IMR-90 (cell line): ENCODE data around the gene MYCT1. TPM values are rescaled to one million over a fixed set of nuclear protein-coding genes. Genes with fewer than 3 reads are reported as not detected.

Source experiments
- ATAC-seq: fragments of 200-7000 bp; cut with Tn5 transposase; 2 replicates; pipeline ENCODE4 v1.9.1; 2020; ENCODE audit warnings: low read depth, mild to moderate bottlenecking, moderate library complexity
- BruUV-seq: library from RNA; stranded (reverse); fragments of 400-500 nt; replicated peaks from 2 replicates; lab custom pipeline; 2021; lab: Mats Ljungman, UMichigan
- CTCF ChIA-PET: fragments of 300-600 bp; formaldehyde crosslinking; extraction: SDS; loops from one replicate; lab custom pipeline; 2021; ENCODE audit warnings: antibody characterized with exemption; lab: Yijun Ruan, JAX
- POLR2A ChIA-PET: fragments of 300-600 bp; sonication (Branson Sonifier 250); formaldehyde crosslinking; loops from one replicate; lab custom pipeline; 2022; ENCODE audit warnings: antibody characterized with exemption; ENCODE audit not compliant: unreplicated experiment; lab: Charles Lee
- DNase-seq: peaks from one replicate; pipeline ENCODE4 v3.0.0; 2013
- H2AFZ ChIP-seq: replicated peaks from 2 replicates; pipeline ENCODE3; 2013; ENCODE audit warnings: low read length, mild to moderate bottlenecking; ENCODE audit not compliant: poor library complexity
- H2AK5ac ChIP-seq: 2 replicates; pipeline ENCODE4 v1.6.1; 2013; ENCODE audit warnings: low read depth, low read length, inconsistent platforms
- H2AK9ac ChIP-seq: replicated peaks from 2 replicates; pipeline ENCODE3; 2013; ENCODE audit warnings: mild to moderate bottlenecking, low read depth, low read length, moderate library complexity; ENCODE audit not compliant: poor library complexity
- H2BK120ac ChIP-seq: 2 replicates; pipeline ENCODE4 v1.6.1; 2013; ENCODE audit warnings: low read depth, low read length, inconsistent platforms
- H2BK15ac ChIP-seq: 3 replicates; pipeline ENCODE4 v1.6.1; 2013; ENCODE audit warnings: low read depth, low read length, inconsistent platforms
- H2BK20ac ChIP-seq: 2 replicates; pipeline ENCODE4 v1.6.1; 2013; ENCODE audit warnings: low read depth, mild to moderate bottlenecking, inconsistent platforms, low read length, moderate library complexity
- H2BK5ac ChIP-seq: 2 replicates; pipeline ENCODE4 v1.6.1; 2013; ENCODE audit warnings: mild to moderate bottlenecking, low read depth, low read length, inconsistent platforms; ENCODE audit not compliant: poor library complexity, severe bottlenecking
- H3K14ac ChIP-seq: replicated peaks from 2 replicates; pipeline ENCODE4 v1.6.1; 2013; ENCODE audit warnings: low read depth, low read length, inconsistent platforms
- H3K18ac ChIP-seq: 2 replicates; pipeline ENCODE4 v1.6.1; 2013; ENCODE audit warnings: low read depth, low read length, control low read depth
- H3K23ac ChIP-seq: 2 replicates; pipeline ENCODE4 v1.6.1; 2013; ENCODE audit warnings: low read depth, low read length, inconsistent platforms
- H3K27ac ChIP-seq: 2 replicates; pipeline ENCODE4 v1.5.1; 2013; ENCODE audit warnings: mild to moderate bottlenecking, control low read depth, low read length; ENCODE audit not compliant: insufficient read depth
- H3K27me3 ChIP-seq: 2 replicates; pipeline ENCODE4 v1.6.1; 2013; ENCODE audit warnings: low read length; ENCODE audit not compliant: control insufficient read depth, insufficient read depth
- H3K36me3 ChIP-seq: 2 replicates; pipeline ENCODE4 v1.6.1; 2013; ENCODE audit warnings: low read length, mixed read lengths; ENCODE audit not compliant: control insufficient read depth, insufficient read depth
- H3K4ac ChIP-seq: 2 replicates; pipeline ENCODE4 v1.6.1; 2013; ENCODE audit warnings: low read depth, low read length, inconsistent platforms
- H3K4me1 ChIP-seq: 2 replicates; pipeline ENCODE4 v1.6.1; 2013; ENCODE audit warnings: low read length, mixed read lengths; ENCODE audit not compliant: control insufficient read depth, insufficient read depth
- H3K4me2 ChIP-seq: 2 replicates; pipeline ENCODE4 v1.6.1; 2013; ENCODE audit warnings: low read depth, mild to moderate bottlenecking, control low read depth, low read length, moderate library complexity
- H3K4me3 ChIP-seq: 2 replicates; pipeline ENCODE4 v1.5.1; 2013; ENCODE audit warnings: low read depth, mild to moderate bottlenecking, control low read depth, low read length, moderate library complexity; ENCODE audit not compliant: insufficient read depth
- H3K56ac ChIP-seq: 2 replicates; pipeline ENCODE4 v1.6.1; 2013; ENCODE audit warnings: low read length, inconsistent platforms; ENCODE audit not compliant: insufficient read depth; ENCODE audit errors: extremely low read depth
- H3K79me1 ChIP-seq, 2 experiments: 2 replicates each; pipeline ENCODE4 v1.6.1; 2013; ENCODE audit warnings: low read length in 2 of 2, inconsistent platforms in 1 of 2, low read depth in 1 of 2
- H3K9ac ChIP-seq: 2 replicates; pipeline ENCODE4 v1.6.1; 2013; ENCODE audit warnings: low read depth, low read length, control low read depth
- H3K9me1 ChIP-seq: 2 replicates; pipeline ENCODE4 v1.6.1; 2013; ENCODE audit warnings: low read length, inconsistent platforms; ENCODE audit not compliant: insufficient read depth
- H3K9me3 ChIP-seq: 2 replicates; pipeline ENCODE4 v1.6.1; 2013; ENCODE audit warnings: low read length; ENCODE audit not compliant: control insufficient read depth, insufficient read depth
- H4K20me1 ChIP-seq: 2 replicates; pipeline ENCODE4 v1.6.1; 2013; ENCODE audit warnings: low read length, inconsistent platforms; ENCODE audit not compliant: insufficient read depth
- H4K5ac ChIP-seq: 2 replicates; pipeline ENCODE4 v1.6.1; 2013; ENCODE audit warnings: mild to moderate bottlenecking, low read depth, low read length, control low read depth
- H4K8ac ChIP-seq, 2 experiments: 2 replicates each; pipeline ENCODE4 v1.6.1; 2013; ENCODE audit warnings: low read depth in 2 of 2, low read length in 2 of 2, control low read depth in 1 of 2, inconsistent platforms in 1 of 2
- H4K91ac ChIP-seq: 2 replicates; pipeline ENCODE4 v1.6.1; 2013; ENCODE audit warnings: low read depth, low read length, inconsistent platforms; ENCODE audit not compliant: insufficient read depth
- CEBPB ChIP-seq: IDR thresholded peaks from 2 replicates; pipeline ENCODE4 v1.6.1; 2012; ENCODE audit warnings: low read depth, low read length, improper control_type of control experiment
- CHD1 ChIP-seq: IDR thresholded peaks from 2 replicates; pipeline ENCODE4 v1.6.1; 2012; ENCODE audit warnings: low read depth, low read length, improper control_type of control experiment
- MAFK ChIP-seq: IDR thresholded peaks from 2 replicates; pipeline ENCODE4 v1.6.1; 2012; ENCODE audit warnings: low read depth, low read length, improper control_type of control experiment
- MAZ ChIP-seq: IDR thresholded peaks from 2 replicates; pipeline ENCODE4 v1.6.1; 2012; ENCODE audit warnings: low read depth, mild to moderate bottlenecking, low read length, improper control_type of control experiment, moderate library complexity, borderline replicate concordance
- NFE2L2 ChIP-seq: fragments of 150-350 bp; IDR thresholded peaks from 2 replicates; pipeline ENCODE4 v1.6.1; 2016; ENCODE audit warnings: low read depth, mild to moderate bottlenecking, low read length
- POLR2A ChIP-seq: IDR thresholded peaks from 2 replicates; pipeline ENCODE4 v1.6.1; 2012; ENCODE audit warnings: mild to moderate bottlenecking, low read depth, low read length
- RAD21 ChIP-seq: IDR thresholded peaks from 2 replicates; pipeline ENCODE4 v1.6.1; 2012; ENCODE audit warnings: low read length, improper control_type of control experiment
- RCOR1 ChIP-seq: IDR thresholded peaks from 2 replicates; pipeline ENCODE4 v1.6.1; 2012; ENCODE audit warnings: mild to moderate bottlenecking, low read length, improper control_type of control experiment; ENCODE audit not compliant: insufficient replicate concordance
- RFX5 ChIP-seq: IDR thresholded peaks from 2 replicates; pipeline ENCODE4 v1.8.0; 2012; ENCODE audit warnings: low read depth, mild to moderate bottlenecking, low read length, moderate library complexity
- SMC3 ChIP-seq: fragments of 150-350 bp; IDR thresholded peaks from 2 replicates; pipeline ENCODE4 v1.6.1; 2016; ENCODE audit warnings: low read depth, mild to moderate bottlenecking, antibody characterized with exemption, low read length, moderate library complexity
- WGBS, 2 experiments: methylation state at CpG; one replicate each; pipeline versions ENCODE4 v1.1.5 to v1.1.7; 2013; ENCODE audit warnings: missing lambda C conversion rate in 2 of 2; ENCODE audit not compliant: insufficient read length in 1 of 2; ENCODE audit errors: extremely low coverage in 2 of 2; 5-methylcytosine and 5-hydroxymethylcytosine counted together
- dilution Hi-C: fragments of 300-500 bp; cut with HindIII; formaldehyde crosslinking; loops from one replicate; pipeline ENCODE4 v1.14.3; 2018; ENCODE audit warnings: low sequenced_read_pairs; ENCODE audit not compliant: unreplicated experiment
- in situ Hi-C: fragments of 300-500 bp; cut with MboI; formaldehyde crosslinking; loops from 3 replicates; pipeline ENCODE4 v1.14.3; 2019; ENCODE audit warnings: low sequenced_read_pairs, inconsistent platforms, mixed read lengths
- intact Hi-C: fragments of 100-400 bp; cut with micrococcal nuclease; formaldehyde crosslinking; loops from 2 replicates; pipeline ENCODE4 v1.10.0; 2022
- polyA plus RNA-seq, 3 experiments: library from polyadenylated mRNA; depleted of rRNA; stranded (reverse); fragments of >200 nt; gene quantifications; 2 replicates each; pipeline ENCODE4 v1.2.3, GENCODE V29; 2012; ENCODE audit warnings: low replicate concordance in 1 of 3
- total RNA-seq: library from RNA; depleted of rRNA; stranded (reverse); fragments of >200 nt; gene quantifications from 2 replicates; pipeline ENCODE4 v1.2.3, GENCODE V29; 2012
- TF ChIP-seq, protein P1 (sequence below): fragments of 150-350 bp; IDR thresholded peaks from 2 replicates; pipeline ENCODE4 v1.6.1; 2017; ENCODE audit warnings: mild to moderate bottlenecking, antibody characterized with exemption, low read length, low read depth
- TF ChIP-seq, protein P2 (sequence below): fragments of 150-350 bp; IDR thresholded peaks from 2 replicates; pipeline ENCODE4 v1.6.1; 2016; ENCODE audit warnings: low read depth, mild to moderate bottlenecking, low read length, moderate library complexity, borderline replicate concordance
- TF ChIP-seq, protein P3 (sequence below): conservative IDR thresholded peaks from 2 replicates; pipeline ENCODE4 v1.5.1; 2012; ENCODE audit warnings: mild to moderate bottlenecking, low read depth, low read length, improper control_type of control experiment

MYCT1 gene
- total and polyA plus RNA-seq, 2 of the 4 experiments (the other 2 are of a cell fraction), result 0.89 to 0.90 TPM

DNA sequence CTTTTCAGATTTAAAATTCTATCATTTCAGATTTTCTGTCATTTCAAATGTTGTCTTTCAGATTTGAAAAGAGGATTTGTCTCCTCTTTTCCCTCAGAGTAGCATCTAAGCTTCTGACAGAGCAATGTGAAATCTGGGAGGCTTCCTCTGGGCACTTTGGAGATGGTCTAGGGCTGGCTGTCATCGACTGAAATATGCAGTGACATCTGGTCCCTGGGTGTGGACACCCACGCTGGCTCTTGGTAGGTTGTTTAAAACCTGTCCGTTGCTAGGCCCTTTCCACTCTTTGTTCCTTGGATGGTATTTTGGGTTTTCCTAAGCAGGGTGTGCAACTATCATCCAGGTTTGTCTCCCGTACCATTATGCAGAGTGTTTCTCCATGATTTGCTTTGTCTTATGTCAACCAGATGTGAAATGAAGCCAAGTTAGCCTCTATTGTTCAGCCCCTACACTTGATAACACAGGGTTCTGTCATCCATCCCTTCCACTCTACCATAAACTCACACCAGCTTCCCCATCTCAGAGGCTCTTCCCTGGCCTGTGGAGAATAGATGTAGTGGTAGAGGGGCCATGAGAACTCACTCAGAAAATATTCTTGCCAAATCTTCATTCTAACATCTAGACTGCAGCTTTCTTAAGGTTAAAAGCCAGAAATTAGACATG lies 47.9 kb downstream of the MYCT1 start:
- 67% methylated on average over 1 of the region's 4 CpGs; no CpG with 5 or more reads in 1 of the 2 experiments for WGBS, 2 experiments
- no peak overlapping the region for H3K27ac ChIP-seq
- dilution Hi-C loops (no loop called here), in situ Hi-C loops (loop anchor here (10.0 kb wide), 1 partner anchor 209 kb away; no protein-coding TSS in a partner anchor), intact Hi-C loops (loop anchor here (5.0 kb wide), 1 partner anchor 193 kb away; no protein-coding TSS in a partner anchor)
- no peaks in the 10 kb centered on the region for H3K4me1 ChIP-seq
- H2AK5ac ChIP-seq, result peak overlapping the region; percentile 28; the same call in 1 of the 2 replicates
- DNase-seq (peak; percentile 0), ATAC-seq (peak; percentile 28)
- ChIA-PET CTCF (no interaction called here), POLR2A (no interaction called here)
- no peak overlapping the region for H3K56ac ChIP-seq
- no peak overlapping the region for H3K23ac ChIP-seq
- H2BK20ac ChIP-seq, result peak overlapping the region; percentile 55; the same call in 1 of the 2 replicates
- no peak overlapping the region for H2AFZ ChIP-seq
- no peak overlapping the region for H4K5ac ChIP-seq
- no peak overlapping the region for H3K4me3 ChIP-seq
- no peak overlapping the region for H3K9ac ChIP-seq
- H3K9me3 ChIP-seq, result no peaks in the 10 kb centered on the region
- H4K8ac ChIP-seq, result no peak overlapping the region
- H3K14ac ChIP-seq, result no peak overlapping the region
- H3K18ac ChIP-seq, result peak overlapping the region; percentile 16; the same call in 1 of the 2 replicates
- BruUV-seq, result no TSS peak
- no peaks in the 10 kb centered on the region for H3K79me1 ChIP-seq
- peak overlapping the region; percentile 47 for H2BK120ac ChIP-seq
- no peak overlapping the region; the same call in 2 of the 3 replicates for H2BK15ac ChIP-seq
- peaks cover 5% of the 10 kb centered on the region; the same call in 1 of the 2 replicates for H3K9me1 ChIP-seq
- TF ChIP-seq RAD21 (no peak), RFX5 (no peak), POLR2A (no peak), CHD1 (no peak), MAFK (no peak), NFE2L2 (no peak), RCOR1 (no peak), SMC3 (no peak), MAZ (no peak), CEBPB (no peak)
- TF ChIP-seq, protein P1, sequence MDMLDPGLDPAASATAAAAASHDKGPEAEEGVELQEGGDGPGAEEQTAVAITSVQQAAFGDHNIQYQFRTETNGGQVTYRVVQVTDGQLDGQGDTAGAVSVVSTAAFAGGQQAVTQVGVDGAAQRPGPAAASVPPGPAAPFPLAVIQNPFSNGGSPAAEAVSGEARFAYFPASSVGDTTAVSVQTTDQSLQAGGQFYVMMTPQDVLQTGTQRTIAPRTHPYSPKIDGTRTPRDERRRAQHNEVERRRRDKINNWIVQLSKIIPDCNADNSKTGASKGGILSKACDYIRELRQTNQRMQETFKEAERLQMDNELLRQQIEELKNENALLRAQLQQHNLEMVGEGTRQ, result no peak
- TF ChIP-seq, protein P2, sequence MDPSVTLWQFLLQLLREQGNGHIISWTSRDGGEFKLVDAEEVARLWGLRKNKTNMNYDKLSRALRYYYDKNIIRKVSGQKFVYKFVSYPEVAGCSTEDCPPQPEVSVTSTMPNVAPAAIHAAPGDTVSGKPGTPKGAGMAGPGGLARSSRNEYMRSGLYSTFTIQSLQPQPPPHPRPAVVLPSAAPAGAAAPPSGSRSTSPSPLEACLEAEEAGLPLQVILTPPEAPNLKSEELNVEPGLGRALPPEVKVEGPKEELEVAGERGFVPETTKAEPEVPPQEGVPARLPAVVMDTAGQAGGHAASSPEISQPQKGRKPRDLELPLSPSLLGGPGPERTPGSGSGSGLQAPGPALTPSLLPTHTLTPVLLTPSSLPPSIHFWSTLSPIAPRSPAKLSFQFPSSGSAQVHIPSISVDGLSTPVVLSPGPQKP, result no peak
- TF ChIP-seq, protein P3, sequence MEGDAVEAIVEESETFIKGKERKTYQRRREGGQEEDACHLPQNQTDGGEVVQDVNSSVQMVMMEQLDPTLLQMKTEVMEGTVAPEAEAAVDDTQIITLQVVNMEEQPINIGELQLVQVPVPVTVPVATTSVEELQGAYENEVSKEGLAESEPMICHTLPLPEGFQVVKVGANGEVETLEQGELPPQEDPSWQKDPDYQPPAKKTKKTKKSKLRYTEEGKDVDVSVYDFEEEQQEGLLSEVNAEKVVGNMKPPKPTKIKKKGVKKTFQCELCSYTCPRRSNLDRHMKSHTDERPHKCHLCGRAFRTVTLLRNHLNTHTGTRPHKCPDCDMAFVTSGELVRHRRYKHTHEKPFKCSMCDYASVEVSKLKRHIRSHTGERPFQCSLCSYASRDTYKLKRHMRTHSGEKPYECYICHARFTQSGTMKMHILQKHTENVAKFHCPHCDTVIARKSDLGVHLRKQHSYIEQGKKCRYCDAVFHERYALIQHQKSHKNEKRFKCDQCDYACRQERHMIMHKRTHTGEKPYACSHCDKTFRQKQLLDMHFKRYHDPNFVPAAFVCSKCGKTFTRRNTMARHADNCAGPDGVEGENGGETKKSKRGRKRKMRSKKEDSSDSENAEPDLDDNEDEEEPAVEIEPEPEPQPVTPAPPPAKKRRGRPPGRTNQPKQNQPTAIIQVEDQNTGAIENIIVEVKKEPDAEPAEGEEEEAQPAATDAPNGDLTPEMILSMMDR, result no peak
- no peaks in the 10 kb centered on the region for H3K36me3 ChIP-seq
- no peaks in the 10 kb centered on the region for H4K20me1 ChIP-seq
- H3K4me2 ChIP-seq, result no peak overlapping the region
- H2BK5ac ChIP-seq, result no peak overlapping the region
- no peak overlapping the region for H2AK9ac ChIP-seq
- H3K4ac ChIP-seq, result peak overlapping the region; percentile 42; the same call in 1 of the 2 replicates
- H3K27me3 ChIP-seq, result no peaks in the 10 kb centered on the region
- peak overlapping the region; percentile 59; the same call in 1 of the 2 replicates for H4K91ac ChIP-seq
